Keratinocyte (primary cell): Measurements from ENCODE around the gene LSAMP.

Source experiments
- CTCF ChIP-seq, 3 experiments: IDR thresholded peaks in 1 of 3; conservative IDR thresholded peaks in 1 of 3; optimal IDR thresholded peaks in 1 of 3; 2 replicates in 2 of 3; 3 replicates in 1 of 3; pipeline versions ENCODE3 to v1.5.1; 2011; ENCODE audit warnings: low read length in 3 of 3, mild to moderate bottlenecking in 3 of 3, moderate library complexity in 2 of 3, control low read depth in 1 of 3, inconsistent platforms in 1 of 3; ENCODE audit not compliant: insufficient read depth in 2 of 3; ENCODE audit errors: extremely low read depth in 1 of 3
- EZH2 ChIP-seq: IDR thresholded peaks from one replicate; pipeline ENCODE4 v1.6.1; 2012; ENCODE audit warnings: inconsistent platforms, mild to moderate bottlenecking, low read length, moderate library complexity

DNA sequence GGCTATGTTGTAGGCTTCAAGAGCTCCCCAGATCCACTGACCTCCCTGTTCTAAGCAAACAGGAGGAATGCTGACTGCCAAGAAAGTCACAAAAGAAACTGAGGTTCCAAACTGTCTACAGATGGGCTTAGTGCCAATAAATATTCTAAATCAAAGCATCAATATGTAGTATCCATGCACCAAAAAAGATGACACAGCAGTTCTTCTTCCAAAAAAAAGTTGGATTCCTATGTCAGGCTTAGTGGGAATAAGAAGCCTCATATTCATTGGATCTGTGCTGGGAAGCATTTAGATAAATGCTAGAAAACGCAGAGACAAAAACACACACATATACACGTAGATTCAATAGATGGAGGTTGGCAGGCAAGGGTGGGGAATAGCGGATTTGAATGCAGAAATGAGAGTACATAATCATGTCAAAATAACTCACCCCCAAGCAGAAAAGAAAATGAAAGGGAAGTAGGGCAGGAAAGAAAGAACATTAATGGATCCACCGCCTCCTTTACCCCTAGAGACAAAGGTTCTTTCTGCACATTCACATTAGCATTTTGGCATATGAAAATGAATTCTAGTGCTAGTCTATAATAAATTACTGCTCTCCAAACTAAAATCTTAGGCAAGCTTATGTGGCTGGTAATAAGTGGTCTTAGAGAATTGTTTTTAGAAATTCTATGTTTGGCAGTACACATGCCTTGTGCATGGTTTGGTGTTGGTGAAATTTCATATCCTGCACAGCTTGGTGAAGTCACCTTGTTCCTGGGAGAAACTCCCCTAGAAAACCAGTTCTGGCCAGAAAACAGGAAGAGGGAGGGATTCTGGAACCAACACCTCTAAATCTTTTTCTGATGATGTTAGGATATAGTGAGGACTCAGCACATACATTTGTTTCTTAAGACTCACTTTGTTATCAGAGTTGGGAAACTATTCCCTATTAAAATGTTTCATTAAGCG is 283.4 kb downstream of the LSAMP start:
- TF ChIP-seq CTCF (optimal IDR thresholded peaks at IDR 0.05 in 1 of 3, IDR thresholded peaks at IDR 0.05 in 1 of 3, conservative IDR thresholded peaks at IDR 0.05 in 1 of 3; ENCODE audit: extremely low read depth in 1 of 3, insufficient read depth in 2 of 3, low read length in 3 of 3) (no peak), EZH2 (no peak)
